NCI-H2029 treated with DMSO at 0.1 percent for 48 hours (cell line): ENCODE data around the gene RNF5.
"Not testable (repeated sequence)": the region's sequence is repeated elsewhere in the genome, so short reads cannot be mapped to it uniquely, and the experiment has no call there.

ENCODE experiments used
- DNase-seq: peaks from one replicate; lab custom pipeline; 2025; lab: John Stamatoyannopoulos, UW

RNF5 gene, protein sequence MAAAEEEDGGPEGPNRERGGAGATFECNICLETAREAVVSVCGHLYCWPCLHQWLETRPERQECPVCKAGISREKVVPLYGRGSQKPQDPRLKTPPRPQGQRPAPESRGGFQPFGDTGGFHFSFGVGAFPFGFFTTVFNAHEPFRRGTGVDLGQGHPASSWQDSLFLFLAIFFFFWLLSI

DNA sequence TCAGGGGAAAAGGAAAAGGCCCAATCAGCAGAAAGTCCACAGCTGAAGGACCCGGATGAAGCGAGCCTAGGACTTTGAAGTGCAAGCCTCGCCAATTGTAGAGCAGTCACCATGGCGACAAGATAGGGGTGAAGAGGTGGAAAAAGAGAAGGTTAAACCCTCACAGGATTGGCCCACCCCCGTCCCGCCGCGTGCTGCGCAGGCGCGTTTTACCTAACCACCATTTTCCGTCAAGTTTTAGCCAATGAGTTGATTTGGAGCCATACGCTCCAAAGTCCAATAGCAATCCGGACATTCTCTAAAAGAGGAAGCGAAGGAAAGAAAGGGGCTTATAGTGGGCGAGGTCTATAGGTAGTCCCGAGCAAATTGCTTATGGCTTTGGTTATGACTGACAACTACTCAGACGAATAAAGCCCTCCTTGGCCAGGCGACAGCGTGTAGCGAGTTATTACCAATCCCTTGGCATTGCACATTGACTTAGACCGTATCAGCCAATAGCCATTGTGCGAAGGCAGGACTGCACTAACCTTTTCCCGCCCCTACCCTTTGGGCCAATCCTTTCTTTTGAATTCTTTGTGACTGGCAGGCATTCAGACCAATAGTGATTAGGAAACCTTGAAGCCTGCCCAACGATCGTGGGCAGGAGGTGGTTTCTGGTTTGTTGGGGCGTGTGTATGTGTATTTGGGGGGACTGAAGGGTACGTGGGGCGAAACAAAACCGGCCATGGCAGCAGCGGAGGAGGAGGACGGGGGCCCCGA is at the start of gene RNF5:
TSS of gene RNF5 (plus strand) at position 618 of the 759 bp plus-strand sequence. CDS start at position 725, 107 bp downstream.
- peak; percentile 100 for DNase-seq

DNA sequence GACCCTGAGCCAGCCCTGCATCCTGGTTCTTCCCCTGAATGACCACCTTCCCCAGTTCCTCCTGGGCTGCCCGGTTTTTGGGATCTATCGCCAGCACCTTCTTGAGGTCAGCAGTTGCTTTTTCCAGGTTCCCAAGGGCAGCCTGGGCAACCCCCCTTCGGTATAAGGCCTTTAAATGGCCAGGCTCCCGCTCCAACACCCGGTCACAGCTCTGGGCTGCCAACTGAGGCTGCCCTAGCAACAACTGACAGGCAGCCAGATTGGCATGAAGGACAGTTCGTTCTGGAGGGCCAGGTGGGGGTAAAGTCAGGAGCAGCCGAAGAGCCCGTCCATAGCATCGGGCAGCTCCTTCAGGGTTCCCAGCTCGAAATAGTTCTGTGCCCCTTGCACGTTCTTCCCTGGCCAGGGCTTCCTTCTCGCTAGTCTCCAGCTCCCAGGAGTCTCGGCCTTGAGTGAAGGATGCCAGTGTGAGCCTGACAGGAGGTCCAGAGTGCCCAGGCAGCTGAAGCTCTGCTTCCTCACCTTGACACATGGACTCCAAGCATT is 49.4 kb upstream of the RNF5 start:
- no peak for DNase-seq

DNA sequence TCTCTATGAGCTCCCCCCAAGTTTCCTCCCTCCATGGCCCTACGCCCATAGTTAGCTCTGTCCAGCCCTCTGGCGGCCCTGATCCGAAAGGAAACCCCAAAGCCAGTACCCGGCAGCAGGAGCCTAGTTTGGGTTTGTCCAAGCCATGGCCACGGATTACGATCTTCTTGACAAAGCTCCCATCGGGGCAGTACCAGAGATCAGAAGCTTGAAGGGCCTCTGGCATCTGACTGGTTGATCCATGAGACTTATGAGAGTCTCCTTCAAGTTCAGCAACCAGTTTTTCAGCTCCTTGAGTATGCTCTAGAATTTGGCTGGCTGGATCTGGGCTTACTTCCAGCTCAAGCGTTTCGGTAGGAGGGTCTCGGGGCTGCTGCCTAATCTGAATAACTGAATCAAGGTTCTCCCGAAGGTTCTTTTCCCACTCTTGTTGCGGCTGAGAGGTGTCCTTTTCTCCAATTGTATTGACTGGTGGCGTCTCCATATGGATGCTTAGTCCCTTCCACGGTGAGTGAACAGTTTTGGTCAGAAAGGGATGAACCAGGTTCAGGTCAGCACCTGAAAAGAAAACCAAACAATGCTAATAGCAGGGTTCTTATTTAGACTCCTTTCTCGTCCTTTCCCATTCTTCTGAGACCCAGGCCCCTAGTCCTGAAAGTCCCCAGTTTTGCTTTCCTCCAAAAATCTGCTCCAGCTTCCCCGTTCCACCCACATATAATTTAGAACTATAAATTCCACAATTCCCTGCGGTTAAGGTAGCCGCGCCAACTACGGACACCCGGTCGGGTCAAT is 48.7 kb upstream of the RNF5 start:
- DNase-seq, result no peak

DNA sequence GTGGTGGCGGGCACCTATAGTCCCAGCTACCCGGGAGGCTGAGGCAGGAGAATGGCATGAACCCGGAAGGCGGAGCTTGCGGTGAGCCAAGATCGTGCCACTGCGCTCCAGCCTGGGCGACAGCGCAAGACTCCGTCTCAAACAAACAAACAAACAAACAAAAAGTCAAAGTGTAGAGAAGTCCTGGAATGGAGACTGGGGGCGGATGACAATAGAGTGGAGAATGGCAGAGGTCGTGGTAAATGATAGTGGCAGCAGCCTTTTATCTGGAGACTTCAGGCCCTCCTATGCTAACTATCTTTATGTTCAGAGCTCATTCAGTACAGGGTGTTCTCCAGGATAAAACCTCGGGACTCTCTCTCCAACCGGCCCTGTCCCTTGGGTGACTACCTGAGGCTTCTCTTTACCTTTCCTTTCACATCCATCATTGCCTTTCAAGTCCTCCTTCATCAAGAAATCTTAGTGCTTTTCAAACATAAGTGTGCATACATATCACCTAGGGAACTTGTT is 46.7 kb upstream of the RNF5 start:
- no peak for DNase-seq

DNA sequence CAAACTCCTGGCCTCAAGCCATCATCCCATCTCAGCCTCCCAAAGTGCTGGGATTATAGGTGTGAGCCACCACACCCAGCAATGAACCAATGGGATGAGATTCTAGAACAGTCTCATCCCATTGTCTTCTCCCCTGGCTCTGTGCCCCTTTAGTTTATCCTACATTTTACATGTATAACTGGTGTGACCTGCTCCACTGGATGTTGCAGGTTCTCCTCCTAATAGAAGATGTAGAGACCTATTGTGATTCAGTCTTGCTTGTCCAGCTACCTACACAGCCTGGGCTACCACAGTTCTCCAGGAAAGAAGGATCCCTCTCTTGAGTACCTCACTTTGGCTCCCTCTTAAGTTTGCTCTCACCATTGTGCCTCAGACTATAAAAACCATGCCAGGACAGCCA is 46.1 kb upstream of the RNF5 start:
- DNase-seq, result no peak

- DNase-seq, result no peak
These were observed 44.4 kb upstream of the RNF5 start for GRCh38 chr6:32133786-32134185.

DNA sequence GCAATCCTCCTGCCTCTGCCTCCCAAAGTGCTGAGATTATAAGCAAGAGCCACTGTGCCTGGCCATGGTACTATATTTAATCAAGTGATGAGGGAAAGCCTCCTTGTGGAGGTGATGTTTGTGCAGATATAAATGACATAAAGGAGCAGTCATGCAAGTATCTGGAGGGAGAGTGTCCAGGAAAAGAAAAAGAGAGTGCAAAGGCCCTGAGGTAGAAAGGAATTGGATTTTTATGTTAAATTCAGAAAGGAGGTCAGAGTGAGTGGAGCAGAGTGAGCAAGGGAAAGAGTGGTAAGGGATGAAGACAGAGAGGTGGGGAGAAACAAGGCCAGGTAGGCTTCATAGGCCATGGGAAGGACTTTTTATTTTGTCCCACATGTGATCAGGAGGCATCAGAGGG is 40.8 kb upstream of the RNF5 start:
- no peak for DNase-seq

GRCh38 chr6:32139590-32139989 is 38.6 kb upstream of the RNF5 start:
- no peak for DNase-seq

GRCh38 chr6:32140420-32141046 is 37.7 kb upstream of the RNF5 start:
- DNase-seq, result no peak

GRCh38 chr6:32144238-32144637 is 34.0 kb upstream of the RNF5 start:
- DNase-seq, result not testable (repeated sequence)

DNA sequence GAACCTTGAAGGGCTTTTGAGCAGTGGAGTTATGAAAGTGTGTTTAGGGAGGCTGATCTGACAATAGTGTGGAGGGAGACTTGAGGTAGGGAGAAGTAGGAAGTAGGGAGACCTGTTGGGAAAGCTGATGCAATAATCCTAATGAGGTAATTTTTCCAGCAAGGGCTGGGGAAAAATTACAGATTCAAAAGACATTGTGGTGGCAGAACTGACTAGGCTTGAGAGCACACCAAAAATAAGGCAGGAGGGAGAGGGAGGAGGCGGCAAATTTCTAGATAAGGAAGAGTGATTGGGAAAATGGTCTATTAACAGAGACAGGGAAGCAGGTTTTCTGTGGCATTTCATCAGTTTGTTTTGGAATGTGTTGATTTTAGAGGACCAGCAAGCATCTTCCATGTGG is 31.9 kb upstream of the RNF5 start:
- no peak for DNase-seq

GRCh38 chr6:32146687-32147086 is 31.5 kb upstream of the RNF5 start:
- no peak for DNase-seq

GRCh38 chr6:32147401-32148132 is 30.6 kb upstream of the RNF5 start:
- no peak for DNase-seq

GRCh38 chr6:32148289-32149091 is 29.7 kb upstream of the RNF5 start:
- DNase-seq, result no peak

DNA sequence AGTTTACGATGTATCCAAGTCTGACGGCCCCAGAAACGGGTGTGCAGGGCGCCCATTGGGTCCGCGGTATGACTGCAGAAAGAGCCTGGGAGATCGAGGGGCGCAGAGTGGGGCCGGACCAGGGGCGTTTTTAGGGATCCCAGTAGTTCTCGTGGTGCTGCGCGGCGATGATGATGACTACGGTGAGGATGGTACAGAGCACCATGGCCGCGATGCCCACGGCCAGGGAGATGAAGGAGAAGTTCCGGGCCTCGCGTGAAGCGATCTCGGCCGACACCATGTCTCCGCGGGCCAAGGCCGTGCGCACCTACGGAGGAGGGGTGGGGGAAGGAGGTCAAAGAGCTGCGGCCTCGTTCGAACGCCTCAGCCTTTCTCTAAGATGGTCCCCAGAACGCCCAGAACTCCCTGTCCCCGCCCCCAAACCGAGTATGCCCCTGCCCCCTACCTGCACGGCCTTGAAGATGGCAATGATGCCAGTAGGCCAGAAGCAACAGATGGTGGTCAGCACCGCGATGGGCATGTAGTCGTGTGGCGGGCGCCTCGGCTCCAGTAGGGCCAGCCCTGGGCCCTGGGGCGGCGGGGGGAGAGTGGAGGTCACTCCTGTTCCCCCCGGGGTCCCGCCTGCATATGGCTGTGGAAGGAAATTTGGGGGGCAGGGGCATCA is 29.0 kb upstream of the RNF5 start:
- no peak for DNase-seq

DNA sequence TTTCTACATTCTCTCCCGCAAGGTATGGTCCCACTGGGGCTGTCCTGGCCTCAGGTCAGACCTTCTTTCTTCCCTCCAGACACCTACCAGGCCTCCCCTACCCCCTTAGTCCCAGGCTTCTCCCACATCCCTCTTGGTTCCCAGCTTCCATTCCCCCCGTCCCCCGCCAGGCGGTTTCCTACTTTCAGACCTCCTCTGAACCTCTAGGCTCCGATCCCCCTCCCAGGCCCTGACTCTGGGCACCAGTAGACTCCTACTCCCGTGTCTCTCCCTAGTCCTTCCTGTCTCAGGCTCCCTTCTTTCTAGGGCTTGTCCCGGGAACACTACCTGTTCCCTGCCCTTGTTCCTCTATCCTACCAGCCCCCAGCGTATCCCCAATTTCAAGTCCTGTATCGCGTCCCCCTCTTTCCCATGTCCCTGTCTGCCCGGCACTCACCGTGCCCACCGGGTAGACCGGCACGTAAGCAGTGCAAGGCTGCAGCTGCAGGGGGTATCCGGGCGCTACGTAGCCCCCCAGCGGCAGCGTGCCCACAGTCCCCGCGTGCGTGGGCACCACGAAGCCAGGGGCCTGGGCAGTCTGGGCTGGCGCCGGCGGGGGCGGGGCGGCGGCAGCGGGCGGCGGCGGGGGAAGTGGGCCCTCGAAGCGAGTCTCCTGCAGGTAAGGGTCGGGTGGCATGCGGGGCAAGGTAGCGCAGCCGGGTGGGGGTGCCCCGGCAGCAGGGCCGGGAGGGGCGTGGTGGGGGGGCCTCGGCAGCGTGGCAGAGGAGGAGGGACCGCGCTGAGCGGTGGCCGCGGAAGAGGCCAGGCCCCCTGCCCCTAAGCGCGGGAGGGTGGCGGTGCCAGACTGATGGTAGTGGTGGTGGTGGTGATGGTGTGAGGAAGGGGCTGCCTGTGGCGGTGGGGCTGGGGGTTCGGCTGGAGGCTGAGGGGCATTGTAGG is 28.0 kb upstream of the RNF5 start:
- DNase-seq, result no peak

DNA sequence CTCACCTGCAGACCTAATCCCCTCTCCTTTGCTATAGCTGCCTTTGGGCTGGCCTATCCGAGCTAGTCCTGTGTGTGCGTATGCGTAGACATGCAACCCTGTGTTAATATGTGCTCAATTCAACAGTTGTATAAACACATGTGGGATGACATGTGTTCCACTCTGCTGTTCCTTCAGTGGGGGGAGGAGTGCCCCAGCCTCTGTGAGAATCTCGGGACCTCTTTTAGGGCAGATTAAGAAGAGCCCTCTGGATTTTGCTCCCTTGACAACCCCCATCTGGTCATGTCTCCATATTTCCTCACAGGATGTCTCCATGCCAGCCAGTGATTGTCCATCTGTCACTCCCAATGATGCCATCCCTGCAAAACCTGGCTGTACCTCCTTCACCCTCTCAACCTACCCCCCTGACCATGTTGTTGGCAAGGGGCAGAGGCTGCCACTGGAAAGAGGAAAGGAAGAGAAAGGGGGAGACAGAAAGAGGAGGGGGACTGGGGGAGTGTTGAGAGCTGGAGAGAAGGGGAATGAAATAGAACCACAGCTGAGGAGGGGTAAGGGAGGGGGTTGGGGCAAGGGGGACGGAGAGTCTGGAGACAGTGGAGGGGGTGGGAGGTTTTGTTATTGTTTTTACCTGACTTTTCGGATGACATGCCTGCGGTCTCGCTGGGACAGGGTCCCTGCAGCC is 26.9 kb upstream of the RNF5 start:
- no peak for DNase-seq
